GM18867 (cell line): ENCODE data around the gene SEM1.
"Not testable (repeated sequence)": the region's sequence is repeated elsewhere in the genome, so short reads cannot be mapped to it uniquely, and the experiment has no call there.

Source experiments
- ATAC-seq: cut with Tn5 transposase; IDR thresholded peaks from one replicate; pipeline ENCODE4 v1.9.1; 2021; ENCODE audit warnings: mild to moderate bottlenecking, moderate library complexity; ENCODE audit not compliant: unreplicated experiment

Gene SEM1

GRCh38 chr7:96709381-96710228 lies at the start of gene SEM1:
SEM1 (minus strand) TSS chr7:96709846; CDS start chr7:96709763, 83 bp downstream.
- peak; percentile 90 for ATAC-seq

GRCh38 chr7:96757880-96758279 lies 48.2 kb upstream of the SEM1 start:
- not testable (repeated sequence) for ATAC-seq

- ATAC-seq, result no peak
Observed at GRCh38 chr7:96747418-96747940, 37.8 kb upstream of the SEM1 start.

- no peak for ATAC-seq
Observed at GRCh38 chr7:96740130-96740529, 30.5 kb upstream of the SEM1 start.

- no peak for ATAC-seq
Observed at GRCh38 chr7:96739609-96740008, 30.0 kb upstream of the SEM1 start.

GRCh38 chr7:96739167-96739566 lies 29.5 kb upstream of the SEM1 start:
- no peak for ATAC-seq

GRCh38 chr7:96738705-96739104 lies 29.1 kb upstream of the SEM1 start:
- ATAC-seq, result no peak

- no peak for ATAC-seq
Observed at GRCh38 chr7:96737545-96738050, 28.0 kb upstream of the SEM1 start.

GRCh38 chr7:96734343-96734742 lies 24.7 kb upstream of the SEM1 start:
- ATAC-seq, result no peak

- no peak for ATAC-seq
Observed at GRCh38 chr7:96729820-96730219, 20.2 kb upstream of the SEM1 start.

GRCh38 chr7:96728139-96728538 lies 18.5 kb upstream of the SEM1 start:
- no peak for ATAC-seq

GRCh38 chr7:96727534-96728088 lies 18.0 kb upstream of the SEM1 start:
- ATAC-seq, result no peak

GRCh38 chr7:96723622-96724021 lies 14.0 kb upstream of the SEM1 start:
- ATAC-seq, result no peak

- ATAC-seq, result not testable (repeated sequence)
Observed at GRCh38 chr7:96722928-96723327, 13.3 kb upstream of the SEM1 start.

GRCh38 chr7:96720843-96721242 lies 11.2 kb upstream of the SEM1 start:
- ATAC-seq, result no peak

- ATAC-seq, result no peak
Observed at GRCh38 chr7:96719164-96719563, 9.5 kb upstream of the SEM1 start.

- no peak for ATAC-seq
Observed at GRCh38 chr7:96718107-96719003, 8.7 kb upstream of the SEM1 start.

- ATAC-seq, result no peak
Observed at GRCh38 chr7:96713037-96713436, 3.4 kb upstream of the SEM1 start.

GRCh38 chr7:96710544-96710943 lies 898 bp upstream of the SEM1 start:
- ATAC-seq, result no peak

GRCh38 chr7:96708872-96709271 lies 774 bp downstream of the SEM1 start:
- peak; percentile 5 for ATAC-seq
